ENCODE results near the gene HOXC9.

HOXC9 gene

DNA sequence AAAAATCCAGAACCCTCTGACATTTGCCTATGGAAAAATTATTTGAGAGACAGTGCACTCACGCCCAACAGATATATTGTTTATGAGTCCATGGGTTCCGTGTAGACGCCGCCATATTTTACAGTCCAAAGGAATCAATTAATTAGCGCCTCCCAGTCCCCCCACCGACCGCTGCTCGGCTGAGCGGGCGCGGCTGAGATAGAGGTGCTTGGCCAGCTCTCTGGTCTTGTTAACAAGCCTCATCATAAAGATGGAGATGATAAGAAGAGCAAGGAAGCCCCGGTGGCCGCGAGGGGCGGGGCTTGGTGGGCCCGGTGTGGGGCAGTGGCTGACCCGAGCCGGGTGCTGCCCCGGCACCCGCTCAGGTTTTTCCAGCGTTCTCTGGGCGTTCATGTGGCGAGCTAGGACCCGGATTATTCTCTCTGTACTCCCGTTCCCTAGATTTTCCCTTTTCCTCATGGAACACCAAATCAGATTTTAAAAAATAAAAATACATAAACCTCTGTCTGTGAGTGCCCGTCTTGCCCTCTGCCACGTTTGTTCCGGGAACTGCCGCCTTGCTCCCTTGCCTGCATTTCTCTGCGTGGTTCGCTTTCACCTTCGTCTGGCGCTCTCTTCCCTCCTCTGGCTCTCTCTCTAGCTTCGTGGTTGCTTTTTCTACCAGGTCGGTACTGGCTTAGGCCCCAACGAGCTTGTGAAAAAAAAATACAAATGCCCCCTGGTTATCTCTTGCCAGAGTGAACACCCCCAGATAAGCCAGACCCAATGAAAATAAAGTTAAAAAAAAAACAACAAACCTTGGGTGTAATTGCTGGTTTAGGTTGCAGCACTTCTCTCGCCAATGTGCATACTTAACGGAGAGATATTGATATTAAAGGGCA is 36.3 kb upstream of the HOXC9 start:
- DNase-seq (ENCODE audit: low read depth) = no peak

DNA sequence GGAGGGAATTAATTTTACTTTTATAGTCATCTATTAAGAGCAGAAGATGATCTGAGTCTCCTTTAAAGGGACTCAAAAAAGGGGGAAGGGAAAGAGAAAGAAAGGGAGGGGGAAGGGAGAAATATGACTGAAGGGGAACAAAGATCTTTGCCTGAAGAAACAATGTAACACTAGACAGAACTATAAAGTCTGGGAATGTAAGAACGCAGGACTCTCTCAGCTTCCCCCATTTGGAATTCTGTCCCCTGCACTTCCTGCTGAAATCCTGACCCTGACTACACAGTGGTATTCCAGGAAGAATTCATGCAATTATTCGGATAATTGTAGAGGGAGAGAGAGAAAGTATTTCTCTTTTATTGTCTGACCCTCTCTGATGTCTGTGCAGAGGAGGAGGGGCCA is 35.6 kb upstream of the HOXC9 start:
- DNase-seq (ENCODE audit: low read depth) = no peak

DNA sequence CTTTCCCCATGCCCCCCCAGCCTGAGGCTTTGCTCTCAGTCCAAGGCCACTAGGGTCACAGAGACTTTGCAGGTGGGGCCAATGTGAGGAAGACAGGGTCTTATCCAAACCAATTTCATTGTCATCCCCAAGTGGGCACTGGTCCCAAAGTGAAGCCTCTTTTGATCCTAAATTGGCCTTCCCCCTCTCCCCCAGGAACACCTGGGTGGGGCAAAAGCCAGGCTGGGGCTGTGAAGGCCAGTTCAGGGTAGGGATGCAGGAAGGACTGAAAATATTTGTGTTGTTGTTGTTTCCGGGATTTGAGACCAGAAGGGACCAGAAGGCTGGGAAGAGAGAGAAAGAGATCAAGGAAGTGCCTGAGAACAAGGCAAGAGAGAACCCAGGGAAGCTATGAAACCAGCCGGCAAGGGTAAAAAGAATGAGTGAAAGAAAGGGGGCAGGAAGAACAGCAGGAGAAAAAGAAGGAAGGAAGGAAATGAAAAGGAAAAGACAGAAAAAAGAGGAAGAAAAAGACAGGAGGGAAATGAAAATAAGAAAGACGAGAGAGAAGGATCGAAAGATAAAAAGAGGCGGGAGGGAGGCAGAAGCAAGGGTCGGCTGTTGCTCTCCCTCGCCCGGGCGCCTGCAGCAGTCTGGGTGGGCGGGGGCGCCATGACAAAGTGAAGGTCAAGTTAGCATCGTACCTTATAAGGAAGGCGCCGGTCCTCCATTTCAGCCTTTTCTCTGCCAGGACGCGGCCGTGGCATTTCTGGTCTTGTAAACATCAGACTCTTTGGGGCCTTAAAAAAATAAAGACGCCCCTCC is 34.5 kb upstream of the HOXC9 start:
- no peak for DNase-seq (ENCODE audit: low read depth)

DNA sequence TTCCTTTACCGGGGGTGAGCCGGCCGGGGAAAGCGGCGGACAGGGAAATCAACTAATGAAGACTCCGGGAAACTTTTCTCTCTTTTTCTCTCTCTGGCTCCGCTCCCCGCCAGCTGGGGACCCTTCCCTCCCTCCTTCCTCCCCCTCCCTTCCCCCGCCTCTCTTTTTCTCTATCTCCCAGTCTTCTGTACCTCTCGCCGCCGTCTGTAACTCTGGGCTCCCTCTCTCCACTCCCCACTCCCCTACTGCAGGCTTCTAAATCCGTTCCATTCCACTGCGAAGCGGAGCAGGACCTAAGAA is 33.9 kb upstream of the HOXC9 start:
- DNase-seq (ENCODE audit: low read depth) = no peak

DNA sequence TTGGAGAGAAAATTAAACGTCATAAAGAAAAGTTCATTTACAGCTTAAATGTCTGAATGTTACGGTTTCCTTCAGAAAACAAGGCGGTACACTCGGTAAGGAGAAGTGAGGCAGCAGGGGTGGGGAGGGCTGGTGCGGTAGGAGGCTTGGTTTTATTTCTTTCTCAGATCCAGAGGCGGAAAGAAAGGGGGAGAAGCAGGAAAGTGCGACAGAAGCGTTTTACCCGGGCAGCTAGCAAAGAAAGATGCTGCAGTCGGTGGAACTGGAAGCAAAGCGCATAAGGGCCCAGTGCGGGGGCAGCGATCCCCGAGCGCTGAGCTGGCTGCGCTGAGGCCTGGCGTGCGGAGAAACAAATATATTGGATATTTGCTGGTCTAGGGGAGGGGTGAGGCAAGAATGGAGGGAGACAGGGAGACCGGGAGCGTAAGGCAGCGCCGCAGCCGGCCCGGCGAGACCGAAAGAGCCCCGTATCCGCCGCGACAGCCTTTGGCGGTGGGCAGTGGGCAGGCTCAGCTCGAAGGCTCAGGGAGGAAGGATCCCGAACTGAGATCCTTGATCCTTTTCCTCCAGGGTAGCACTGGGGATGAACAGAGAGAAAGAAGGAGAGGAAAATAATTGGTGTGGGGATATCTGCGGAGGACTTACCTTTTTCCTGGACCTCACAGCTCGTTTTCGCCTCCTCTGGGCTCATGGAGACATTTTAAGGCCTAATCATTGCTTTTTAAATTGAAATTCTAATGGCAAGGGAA is 33.4 kb upstream of the HOXC9 start:
- no peak for DNase-seq (ENCODE audit: low read depth)

DNA sequence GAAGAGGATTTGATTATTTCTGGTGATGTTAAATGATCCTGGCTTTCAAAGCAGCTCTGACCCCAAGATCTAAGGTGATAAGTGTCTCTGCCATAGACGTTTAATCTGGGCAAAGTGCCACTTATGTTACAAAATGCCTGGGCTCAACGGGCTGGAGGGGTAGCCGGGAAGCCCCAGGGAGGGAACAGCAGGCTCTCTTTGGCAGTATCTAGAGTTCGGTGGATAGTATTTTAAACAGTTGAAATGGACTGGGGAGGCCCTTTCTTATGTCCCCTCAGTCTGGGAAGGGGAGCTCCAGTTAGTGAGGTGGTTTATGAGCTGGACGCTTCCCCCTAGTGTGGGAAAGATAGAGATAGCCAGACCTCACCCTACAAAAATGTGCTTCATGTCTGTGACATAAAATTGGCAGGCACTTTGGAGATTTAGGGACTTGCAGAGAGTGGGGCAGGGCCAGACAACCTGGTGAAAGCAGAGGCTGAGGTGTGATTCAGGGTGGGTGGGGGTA is 32.5 kb upstream of the HOXC9 start:
- no peak for DNase-seq (ENCODE audit: low read depth)

DNA sequence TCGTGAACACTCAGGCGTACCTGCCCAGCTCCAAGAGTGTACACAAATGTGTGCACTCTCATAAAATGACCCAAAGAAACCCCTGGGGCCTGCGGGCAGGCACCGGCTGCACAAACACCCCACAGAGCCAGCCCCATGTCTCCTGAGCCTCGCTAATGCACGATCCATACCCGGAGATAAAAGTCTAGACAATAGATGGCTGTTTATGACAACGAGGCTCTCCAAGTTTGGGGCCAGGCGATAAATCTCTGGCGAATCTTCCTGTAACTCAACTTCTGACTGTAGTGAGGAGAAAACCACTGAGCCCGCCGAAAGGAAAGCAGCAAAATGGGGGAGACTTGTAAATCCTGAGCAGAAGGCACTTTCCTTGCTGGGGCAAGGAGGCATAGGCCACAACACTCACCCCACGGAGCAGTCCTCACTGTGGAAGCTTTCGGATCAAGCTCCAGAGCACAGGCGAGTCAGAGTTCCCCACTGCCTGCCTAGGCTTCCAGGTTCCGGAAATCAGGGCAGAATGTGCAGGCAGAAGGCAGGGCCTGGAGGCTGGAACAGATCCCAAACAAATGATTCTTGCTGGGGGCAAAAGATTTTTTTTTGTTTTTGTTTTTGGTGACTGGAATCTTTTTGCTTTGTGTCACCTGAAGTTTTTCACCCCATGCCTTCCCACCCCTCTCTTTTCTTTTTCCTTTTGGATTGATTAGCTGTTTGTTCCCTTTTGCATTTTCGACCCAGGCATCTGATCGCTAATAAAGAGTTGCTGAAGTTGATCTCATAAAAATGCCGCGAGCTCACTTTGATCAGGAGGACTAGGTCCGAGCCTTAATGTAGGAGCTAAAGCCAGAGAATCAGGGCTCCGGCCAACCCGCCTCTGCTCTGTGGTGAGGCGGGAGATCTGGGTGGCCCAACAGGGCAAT is 31.5 kb upstream of the HOXC9 start:
- no peak for DNase-seq (ENCODE audit: low read depth)

DNA sequence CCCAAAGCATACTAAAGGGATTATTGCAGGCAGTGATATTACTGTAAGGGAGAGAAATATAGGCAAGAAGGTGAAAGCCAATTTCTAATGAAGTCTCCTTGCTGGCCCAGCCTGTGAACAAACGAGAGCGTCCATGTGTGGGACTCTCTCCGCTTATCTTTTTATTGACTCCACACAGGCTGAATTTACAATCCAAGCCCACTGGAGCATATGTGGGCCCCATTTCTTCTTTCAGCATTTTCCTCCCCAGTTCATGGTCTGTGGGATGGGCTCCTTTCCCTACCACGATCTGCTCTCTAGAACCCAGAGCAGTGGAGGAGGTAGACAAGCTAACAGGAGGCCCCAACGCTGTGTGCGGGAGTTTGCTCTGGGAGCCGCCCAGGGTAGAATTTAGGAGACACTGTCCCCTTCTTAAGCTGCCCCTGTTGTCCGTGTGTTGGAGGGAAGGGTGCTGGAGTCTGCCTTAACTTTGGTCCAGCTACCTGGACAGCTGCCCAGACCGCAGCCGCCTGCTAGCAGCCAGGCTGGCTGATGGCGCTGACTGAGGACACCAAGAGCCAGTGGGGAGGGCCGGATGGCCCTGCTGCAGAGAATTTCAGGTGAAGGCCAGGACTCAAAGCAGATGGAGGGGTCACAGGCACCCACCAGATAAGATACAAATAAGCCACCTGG is 30.2 kb upstream of the HOXC9 start:
- DNase-seq (ENCODE audit: low read depth) = no peak

DNA sequence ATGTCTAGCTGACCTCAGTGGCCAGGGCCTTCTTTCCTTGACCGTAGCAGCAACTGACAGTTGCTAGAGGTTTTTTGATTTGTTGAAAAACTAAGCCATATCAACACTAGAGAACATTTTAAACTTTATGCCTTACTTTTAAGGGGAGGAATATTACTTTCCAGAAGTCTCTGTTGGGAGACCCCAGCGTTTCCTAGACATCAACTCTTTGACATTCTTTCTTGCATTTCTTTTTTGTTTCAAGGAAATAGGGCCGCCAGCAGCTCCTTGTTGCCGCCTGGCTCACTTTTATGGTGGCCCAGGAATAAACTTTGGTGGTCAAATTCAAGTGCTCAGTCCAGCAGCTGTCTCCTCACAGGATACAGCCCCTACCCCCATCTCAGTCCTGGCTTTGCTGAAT is 29.5 kb upstream of the HOXC9 start:
- DNase-seq (ENCODE audit: low read depth) = no peak

DNA sequence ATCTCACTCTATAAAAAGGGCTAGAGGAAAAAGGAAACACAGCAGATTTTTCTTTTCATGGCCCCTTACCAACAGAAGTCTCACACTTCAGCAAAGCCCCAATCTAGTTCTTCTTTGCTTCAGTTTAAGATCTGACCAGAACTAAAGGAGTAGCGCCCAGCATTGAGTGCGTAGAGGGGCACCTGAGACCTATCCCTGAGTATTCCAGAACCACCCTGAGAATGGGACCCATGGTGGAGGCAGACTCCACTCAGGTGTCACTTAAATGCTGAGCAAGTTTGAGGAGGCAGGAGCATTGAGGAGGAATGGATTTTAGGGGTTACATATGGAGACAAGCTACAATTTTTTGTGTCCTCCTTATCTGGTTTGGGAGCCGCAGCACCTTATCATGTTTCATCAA is 28.8 kb upstream of the HOXC9 start:
- DNase-seq (ENCODE audit: low read depth) = no peak

DNA sequence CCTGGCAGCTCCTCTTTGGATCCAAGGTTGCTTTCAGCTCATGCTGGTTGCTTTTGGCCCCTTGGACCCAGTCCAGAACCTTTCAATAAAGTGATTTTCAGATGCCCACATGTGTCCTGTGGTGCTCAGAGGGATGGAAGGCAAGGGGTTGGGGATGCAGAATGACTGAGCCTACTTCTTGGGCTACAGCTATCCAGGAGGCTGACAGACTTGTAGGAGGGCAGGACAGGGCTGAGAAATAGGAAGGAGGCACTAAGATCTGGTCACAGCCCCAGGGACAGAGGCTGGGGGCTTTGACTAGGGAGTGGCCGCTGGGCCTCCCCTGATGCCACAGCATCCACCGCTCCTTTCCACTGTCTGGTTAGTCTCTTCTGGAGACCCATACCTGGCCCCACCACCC is 28.3 kb upstream of the HOXC9 start:
- no peak for DNase-seq (ENCODE audit: low read depth)

DNA sequence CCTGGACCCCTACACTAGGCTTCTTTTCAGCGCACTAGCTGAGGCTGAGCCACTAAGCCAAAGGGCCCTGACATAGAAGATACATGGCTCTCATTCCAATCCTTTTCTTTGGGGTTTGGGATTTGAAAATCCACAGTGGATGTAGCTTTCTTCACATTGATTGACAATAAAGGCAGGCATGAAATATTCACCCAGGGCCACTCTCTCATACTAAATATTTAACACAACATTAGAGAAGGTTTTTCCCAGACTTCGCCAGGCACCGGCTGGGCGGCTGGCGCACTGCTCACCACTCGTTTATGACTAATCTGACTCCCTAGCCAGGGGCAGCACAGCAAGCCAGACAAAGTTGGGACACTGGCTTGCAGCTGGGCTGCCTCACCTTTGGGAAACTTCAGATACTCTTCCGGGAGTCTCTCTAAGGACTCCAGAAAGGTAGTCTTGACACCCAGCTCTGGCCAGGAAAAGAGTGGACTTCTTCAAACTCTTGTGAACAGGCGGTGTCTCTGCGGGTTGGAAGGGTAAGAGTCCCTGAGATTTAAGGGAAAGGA is 27.7 kb upstream of the HOXC9 start:
- DNase-seq (ENCODE audit: low read depth) = no peak

DNA sequence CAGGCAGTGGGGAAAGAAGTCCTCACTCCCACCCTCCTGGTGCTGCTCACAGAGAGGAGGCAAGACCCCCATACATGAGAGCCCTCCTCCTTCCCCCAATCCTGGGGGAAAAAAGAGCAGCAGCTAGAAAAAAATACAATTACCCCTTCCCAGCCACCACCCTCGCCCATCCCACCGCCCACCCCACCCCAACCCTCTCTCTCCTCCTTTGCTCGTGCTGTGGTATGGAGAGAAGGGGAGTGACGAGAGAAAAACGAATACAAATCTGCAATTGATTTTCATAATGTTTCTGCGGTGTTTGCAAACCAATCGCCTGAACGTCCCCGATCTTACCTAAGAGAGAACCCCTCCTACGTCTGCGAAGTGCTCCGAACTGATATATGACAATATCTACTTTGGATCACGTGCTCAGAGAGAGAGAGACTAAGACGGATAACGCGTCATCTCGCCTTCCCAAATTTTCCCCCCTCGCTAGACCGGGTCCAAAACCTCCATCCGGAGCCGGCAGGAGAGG is 27.2 kb upstream of the HOXC9 start, which contains the start of gene HOXC11:
Gene HOXC11, plus strand, starts transcription at position 405 of the 514 bp plus-strand sequence. CDS start 116 bp downstream, outside the sequence.
- no peak for DNase-seq (ENCODE audit: low read depth)

DNA sequence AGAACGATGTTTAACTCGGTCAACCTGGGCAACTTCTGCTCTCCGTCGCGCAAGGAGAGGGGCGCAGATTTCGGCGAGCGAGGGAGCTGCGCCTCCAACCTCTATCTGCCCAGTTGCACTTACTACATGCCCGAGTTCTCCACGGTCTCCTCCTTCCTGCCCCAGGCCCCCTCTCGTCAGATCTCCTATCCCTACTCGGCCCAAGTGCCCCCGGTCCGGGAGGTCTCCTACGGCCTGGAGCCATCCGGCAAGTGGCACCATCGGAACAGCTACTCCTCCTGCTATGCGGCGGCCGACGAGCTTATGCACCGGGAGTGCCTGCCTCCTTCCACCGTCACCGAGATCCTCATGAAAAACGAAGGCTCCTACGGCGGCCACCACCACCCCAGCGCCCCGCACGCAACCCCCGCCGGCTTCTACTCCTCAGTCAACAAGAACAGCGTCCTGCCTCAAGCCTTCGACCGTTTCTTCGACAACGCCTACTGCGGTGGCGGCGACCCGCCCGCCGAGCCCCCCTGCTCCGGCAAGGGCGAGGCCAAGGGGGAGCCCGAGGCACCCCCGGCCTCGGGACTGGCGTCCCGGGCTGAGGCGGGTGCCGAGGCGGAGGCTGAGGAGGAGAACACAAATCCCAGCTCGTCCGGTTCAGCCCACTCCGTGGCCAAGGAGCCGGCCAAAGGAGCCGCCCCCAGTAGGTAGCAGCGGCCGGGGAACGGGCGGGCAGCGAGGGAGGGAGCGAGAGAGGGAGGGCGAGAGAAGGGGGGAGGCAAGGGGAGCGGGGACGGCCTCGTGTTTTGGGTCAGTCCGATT is 26.5 kb upstream of the HOXC9 start:
- DNase-seq (ENCODE audit: low read depth) = no peak

DNA sequence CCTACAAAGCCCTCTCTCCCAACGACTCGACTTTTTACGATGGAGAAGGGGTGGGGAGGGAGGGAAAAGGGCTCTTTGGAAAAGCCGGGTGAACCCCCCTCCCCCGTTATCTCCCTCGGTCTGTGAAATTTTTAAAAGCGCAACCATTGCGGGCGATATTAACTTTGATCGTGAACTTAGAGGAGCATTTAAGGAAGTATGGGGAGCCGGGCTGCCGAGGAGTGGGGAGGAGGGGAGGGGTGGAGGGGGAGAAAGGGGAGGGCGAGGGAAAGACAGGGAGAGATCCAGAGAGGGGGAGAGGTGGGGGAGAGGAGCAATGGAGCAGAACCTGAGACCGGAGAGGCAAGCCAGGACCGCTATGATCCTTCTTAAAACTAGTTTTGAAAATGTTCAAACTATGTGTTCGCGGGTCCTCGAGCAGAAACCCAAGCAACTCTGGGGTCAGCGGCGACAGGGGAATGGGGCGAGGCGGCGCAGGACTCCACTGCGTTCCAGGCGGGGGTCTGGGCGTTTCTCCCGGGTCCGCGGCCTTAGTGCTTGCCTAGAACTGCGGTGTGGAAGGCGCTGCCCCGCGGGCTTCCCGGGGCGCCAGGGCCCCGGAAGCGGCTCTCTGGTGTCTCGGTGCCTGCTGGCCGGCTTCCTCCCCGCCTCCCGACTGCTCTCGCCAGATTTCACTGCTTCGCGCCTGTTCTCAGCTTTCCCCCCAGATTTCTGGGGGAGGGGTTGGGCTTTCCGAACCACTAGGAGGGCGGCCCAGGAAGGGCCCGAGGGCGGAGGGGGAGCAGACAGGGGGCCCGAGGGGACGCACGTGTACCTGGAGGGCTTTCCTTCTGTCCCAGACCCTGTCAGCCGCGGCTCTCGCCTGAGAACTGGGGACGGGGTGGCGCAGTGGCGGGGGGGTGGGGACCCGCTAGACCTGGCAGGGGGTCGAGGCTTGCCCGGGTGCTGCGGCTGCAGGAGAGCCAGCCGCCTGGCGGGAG is 25.6 kb upstream of the HOXC9 start, which contains the start of gene HOTAIR:
Gene HOTAIR, minus strand, starts transcription at position 871 of the 980 bp plus-strand sequence.
- DNase-seq (ENCODE audit: low read depth) = no peak

DNA sequence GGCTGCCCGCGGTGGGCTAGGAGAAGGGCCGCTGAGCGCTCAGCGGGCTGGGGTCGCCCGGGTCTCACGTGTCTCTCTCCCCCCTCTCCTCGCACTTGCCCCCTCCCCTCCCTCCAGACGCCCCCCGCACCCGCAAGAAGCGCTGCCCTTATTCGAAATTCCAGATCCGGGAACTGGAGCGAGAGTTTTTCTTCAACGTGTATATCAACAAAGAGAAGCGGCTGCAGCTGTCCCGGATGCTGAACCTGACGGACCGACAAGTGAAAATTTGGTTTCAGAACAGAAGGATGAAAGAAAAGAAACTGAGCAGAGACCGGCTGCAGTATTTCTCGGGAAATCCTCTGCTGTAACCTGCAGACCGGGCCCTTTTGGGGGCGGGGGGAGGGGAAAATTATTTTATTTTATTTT is 24.9 kb upstream of the HOXC9 start:
- no peak for DNase-seq (ENCODE audit: low read depth)

DNA sequence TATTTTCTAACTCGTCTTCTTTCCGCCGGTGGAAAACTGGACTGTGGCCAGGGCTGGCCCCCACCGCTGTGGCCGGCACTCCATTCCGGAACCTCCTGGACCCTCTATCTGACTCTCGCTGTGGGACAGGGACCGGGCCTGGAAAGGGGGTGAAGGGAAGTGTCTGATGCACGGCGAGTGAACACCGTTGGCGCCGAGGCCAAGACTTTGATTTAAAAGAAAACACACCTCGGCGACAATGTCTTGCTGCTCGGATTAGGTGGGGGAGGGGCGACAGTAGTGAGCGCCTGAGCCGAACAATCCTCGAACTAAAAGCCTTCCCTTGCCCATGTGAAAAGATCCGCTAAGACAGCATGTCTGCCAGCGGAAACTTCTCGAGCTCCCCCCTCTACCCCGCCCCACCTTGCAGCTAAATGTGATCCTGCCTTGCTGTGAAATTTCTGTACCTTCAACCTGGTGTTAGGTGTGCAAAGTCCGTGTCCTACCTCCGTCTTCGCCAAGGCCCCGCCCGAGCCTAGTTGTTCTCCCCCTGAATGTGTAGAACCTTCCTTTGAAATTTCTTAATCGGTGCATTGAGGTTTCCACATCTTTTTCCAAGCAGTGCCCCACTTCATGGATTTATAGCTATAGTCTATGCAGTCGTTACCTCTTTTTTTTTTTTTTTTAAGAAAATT is 24.3 kb upstream of the HOXC9 start:
- no peak for DNase-seq (ENCODE audit: low read depth)

All from stimulated activated CD8-positive, alpha-beta memory T cell treated with anti-CD3 and anti-CD28 coated beads, Interleukin-12 subunit alpha, Interleukin-12 subunit beta, amount 100 ng/mL, for 4 hours (primary cell).